ENCODE results near the gene PTTG1IP. TPM values are rescaled to one million over a fixed set of nuclear protein-coding genes. Genes with fewer than 3 reads are reported as not detected.

Gene PTTG1IP
- total RNA-seq: 100 to 1,000 TPM; 175 to 328 (median 234) TPM

DNA sequence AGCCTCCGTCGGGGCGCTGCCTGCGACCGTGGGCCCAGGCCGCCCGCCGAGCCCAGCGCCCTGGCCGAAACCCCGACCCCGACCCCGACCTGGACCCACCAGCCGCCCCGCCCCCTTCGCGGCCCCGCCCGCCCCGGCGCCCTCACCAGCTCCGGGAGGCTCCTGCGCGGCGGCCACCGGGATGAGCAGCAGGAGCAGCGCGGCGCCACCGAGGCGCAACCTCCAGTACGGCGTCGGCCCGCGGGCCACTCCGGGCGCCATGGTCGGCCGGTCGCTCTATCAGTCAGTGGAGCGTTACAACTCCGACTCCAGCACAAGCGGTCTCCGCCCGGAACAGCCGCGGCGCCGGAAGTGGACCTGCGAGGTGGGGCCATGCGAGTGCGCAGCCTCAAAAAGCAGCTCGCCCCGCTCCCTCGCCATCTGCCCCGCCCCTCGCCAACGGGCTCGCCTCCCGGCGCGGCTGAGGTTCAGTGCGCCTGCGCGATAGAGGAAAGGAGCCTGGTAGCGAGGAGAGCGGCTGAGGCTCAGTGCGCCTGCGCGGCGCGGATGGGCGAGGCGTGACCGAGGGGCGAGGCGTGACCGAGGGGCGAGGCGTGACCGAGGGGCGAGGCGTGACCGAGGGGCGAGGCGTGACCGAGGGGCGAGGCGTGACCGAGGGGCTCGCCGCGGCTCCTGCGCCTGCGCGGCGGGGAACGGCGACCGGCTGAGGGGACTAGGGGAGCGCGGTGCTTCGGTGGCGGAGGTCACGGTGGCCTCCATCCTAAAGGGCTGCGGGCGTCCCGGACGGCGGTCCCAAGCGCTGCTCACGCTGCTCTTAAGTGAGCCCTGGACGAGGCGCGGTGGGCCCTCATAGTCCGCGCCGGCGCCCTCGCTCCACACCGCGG, at the start of gene PTTG1IP:
TSS of gene PTTG1IP (minus strand) at position 335 of the 884 bp plus-strand sequence. CDS start at position 261, 74 bp downstream.
- no peaks in the 10 kb centered on the region for H3K36me3 ChIP-seq
- peak within 1 kb of the TSS; percentile 76 to 99 (median 94) for H3K4me3 ChIP-seq
- 1% methylated on average over 29 to 36 of the region's 123 CpGs for WGBS, 2 donors
- no peaks in the 10 kb centered on the region for H3K27me3 ChIP-seq
- peaks cover 0 to 64% (median 37%) of the 10 kb centered on the region in 4 donors for H3K4me1 ChIP-seq
- H3K27ac ChIP-seq: peak within 1 kb of the TSS; percentile 81 to 95 (median 90)
- H3K9me3 ChIP-seq: no peaks in the 10 kb centered on the region
- TF ChIP-seq CTCF (IDR thresholded peaks at IDR 0.05) (peak in 1 of 5 experiments; percentile 20), EP300 (IDR thresholded peaks at IDR 0.05) (peak; percentile 56 to 94), POLR2A (IDR thresholded peaks at IDR 0.05) (peak; percentile 53 to 77)
- peak; percentile 96 to 98 for DNase-seq (ENCODE audit: low spot score in 2 of 2)

DNA sequence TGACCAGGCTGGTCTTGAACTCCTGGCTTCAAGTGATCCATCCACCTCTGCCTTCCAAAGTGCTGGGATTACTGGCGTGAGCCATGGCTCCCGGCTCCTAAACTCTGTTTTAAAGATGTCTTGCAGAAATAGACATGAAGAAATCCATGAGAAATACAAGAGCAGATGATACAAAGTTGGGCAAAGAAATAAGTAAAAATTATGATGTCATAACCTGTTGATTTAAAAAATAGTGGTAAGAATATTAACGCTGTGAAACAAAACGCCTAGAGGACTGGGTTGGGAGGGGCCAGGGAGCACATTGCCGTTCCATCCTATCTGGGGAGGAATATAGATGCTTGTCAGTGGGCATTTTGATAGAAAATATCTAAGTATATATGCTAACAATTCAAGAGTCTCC, 48.4 kb upstream of the PTTG1IP start:
- no peaks in the 10 kb centered on the region for H3K36me3 ChIP-seq
- DNase-seq (ENCODE audit: low spot score in 2 of 2): no peak
- H3K4me3 ChIP-seq: no peak overlapping the region
- peaks cover 0 to 23% (median 13%) of the 10 kb centered on the region in 4 donors for H3K4me1 ChIP-seq
- H3K9me3 ChIP-seq: no peaks in the 10 kb centered on the region
- TF ChIP-seq EP300 (IDR thresholded peaks at IDR 0.05) (no peak), CTCF (IDR thresholded peaks at IDR 0.05) (no peak), POLR2A (IDR thresholded peaks at IDR 0.05) (no peak)
- 67 to 79% methylated on average over 5 of the region's 5 CpGs for WGBS, 2 donors
- H3K27me3 ChIP-seq: peaks cover 0 to 39% of the 10 kb centered on the region in 2 donors
- no peak overlapping the region for H3K27ac ChIP-seq

DNA sequence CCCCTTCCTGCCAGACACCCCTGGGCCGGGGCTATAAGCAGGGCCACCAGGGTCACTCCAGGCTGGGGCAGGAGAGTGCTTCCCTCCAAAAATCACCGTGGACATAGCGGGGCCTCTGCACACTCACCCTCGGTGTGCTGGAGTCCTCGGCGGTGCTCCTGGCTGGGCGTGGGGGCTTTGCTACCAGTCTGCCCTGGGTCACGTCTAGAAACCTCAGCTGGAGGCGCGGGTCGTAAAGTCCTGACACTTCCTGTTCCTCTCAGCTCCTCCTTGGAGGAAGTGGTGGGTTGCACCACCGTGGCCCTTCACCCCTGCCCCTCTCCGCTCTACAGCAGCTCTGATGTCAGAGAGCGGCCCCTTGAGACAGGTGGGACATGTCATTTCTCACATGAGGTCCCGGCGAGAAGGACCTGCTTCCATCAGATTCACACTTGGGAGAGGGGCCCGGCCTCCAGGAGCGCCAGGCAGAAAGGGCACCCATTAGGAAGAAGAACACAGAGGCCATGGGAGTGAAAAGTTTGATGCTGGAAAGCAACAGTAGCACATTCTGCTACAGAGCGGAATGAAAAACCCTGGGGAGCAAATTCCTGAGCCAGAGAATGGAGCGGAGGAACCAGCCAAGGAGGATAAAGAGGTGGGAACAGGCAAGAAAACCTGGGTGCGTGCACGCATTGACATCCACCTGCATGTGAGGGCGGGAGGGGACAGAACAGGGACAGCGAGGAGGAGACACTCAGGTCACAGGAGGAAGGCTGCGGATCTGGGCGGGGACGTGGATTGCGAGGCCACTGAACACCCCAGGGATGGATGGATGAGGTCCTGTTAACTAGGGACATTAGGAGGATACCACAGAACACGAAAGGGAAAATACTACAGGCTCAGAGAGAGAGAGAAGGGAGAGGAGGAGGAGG, 47.5 kb upstream of the PTTG1IP start, which contains the start of gene ITGB2:
TSS of gene ITGB2 (minus strand) at position 206 of the 911 bp plus-strand sequence. CDS start 10,117 bp downstream, outside the sequence.
- 50 to 54% methylated on average over 28 to 29 of the region's 29 CpGs for WGBS, 2 donors
- Histone ChIP-seq H3K4me1 (peaks cover 0 to 16% (median 9%) of the 10 kb centered on the region in 4 donors), H3K36me3 (no peaks in the 10 kb centered on the region), H3K27ac (peak within 1 kb of the TSS in 1 of 4 donors; percentile 37), H3K27me3 (peaks cover 0 to 39% of the 10 kb centered on the region in 2 donors), H3K9me3 (no peaks in the 10 kb centered on the region), H3K4me3 (peak within 1 kb of the TSS; percentile 11 to 46 (median 28))
- TF ChIP-seq POLR2A (IDR thresholded peaks at IDR 0.05) (no peak), CTCF (IDR thresholded peaks at IDR 0.05) (no peak), EP300 (IDR thresholded peaks at IDR 0.05) (peak in 1 of 2 donors; percentile 24)
- no peak for DNase-seq (ENCODE audit: low spot score in 2 of 2)

- Histone ChIP-seq H3K27me3 (peaks cover 0 to 39% of the 10 kb centered on the region in 2 donors), H3K36me3 (no peaks in the 10 kb centered on the region), H3K27ac (peak overlapping the region in 1 of 4 donors; percentile 37), H3K4me1 (peaks cover 0 to 7% (median 5%) of the 10 kb centered on the region in 4 donors), H3K9me3 (no peaks in the 10 kb centered on the region), H3K4me3 (peak overlapping the region; percentile 11 to 46 (median 28))
- no peak for DNase-seq (ENCODE audit: low spot score in 2 of 2)
- 68 to 69% methylated on average over 23 to 26 of the region's 28 CpGs for WGBS, 2 donors
- no peak for TF ChIP-seq POLR2A (IDR thresholded peaks at IDR 0.05)
- TF ChIP-seq EP300 (IDR thresholded peaks at IDR 0.05): no peak
Observed at GRCh38 chr21:44919913-44920693, 46.6 kb upstream of the PTTG1IP start.

All from tibial nerve (tissue), 4 donors.